T-helper 9 cell (primary cell): ENCODE measurements around the gene SMTN.

Source experiments
- DNase-seq: peaks from one replicate; pipeline ENCODE4 v3.0.0-alpha.2; 2020

SMTN gene

GRCh38 chr22:31133911-31134310 lies 52.8 kb downstream of the SMTN start:
- DNase-seq, result no peak

GRCh38 chr22:31134688-31135087 lies 53.6 kb downstream of the SMTN start:
- DNase-seq, result no peak

GRCh38 chr22:31135706-31136105 lies 54.6 kb downstream of the SMTN start:
- DNase-seq, result no peak

GRCh38 chr22:31136155-31136554 lies 55.0 kb downstream of the SMTN start:
- DNase-seq, result no peak

- DNase-seq, result no peak
Observed at GRCh38 chr22:31136711-31137110, 55.6 kb downstream of the SMTN start.

- no peak for DNase-seq
Observed at GRCh38 chr22:31137721-31138120, 56.6 kb downstream of the SMTN start.

- no peak for DNase-seq
Observed at GRCh38 chr22:31138126-31138525, 57.0 kb downstream of the SMTN start.

- DNase-seq, result no peak
Observed at GRCh38 chr22:31139066-31139465, 57.9 kb downstream of the SMTN start.

- DNase-seq, result no peak
Observed at GRCh38 chr22:31139866-31140716, 59.0 kb downstream of the SMTN start, which contains the start of gene PLA2G3. TSS of gene PLA2G3 (minus strand) at chr22:31140508. CDS start at chr22:31140354, 154 bp downstream.

GRCh38 chr22:31140746-31141145 lies 59.6 kb downstream of the SMTN start:
- no peak for DNase-seq

GRCh38 chr22:31141551-31141950 lies 60.4 kb downstream of the SMTN start:
- no peak for DNase-seq

GRCh38 chr22:31142285-31142684 lies 61.2 kb downstream of the SMTN start:
- no peak for DNase-seq

GRCh38 chr22:31143038-31143437 lies 61.9 kb downstream of the SMTN start:
- DNase-seq, result no peak

GRCh38 chr22:31143537-31143936 lies 62.4 kb downstream of the SMTN start:
- DNase-seq, result no peak

GRCh38 chr22:31144223-31144622 lies 63.1 kb downstream of the SMTN start:
- no peak for DNase-seq

- no peak for DNase-seq
Observed at GRCh38 chr22:31148488-31148887, 67.4 kb downstream of the SMTN start.

GRCh38 chr22:31148953-31149627 lies 68.0 kb downstream of the SMTN start:
- DNase-seq, result no peak

GRCh38 chr22:31150615-31151014 lies 69.5 kb downstream of the SMTN start:
- DNase-seq, result no peak

GRCh38 chr22:31151872-31152271 lies 70.8 kb downstream of the SMTN start:
- no peak for DNase-seq

- DNase-seq, result no peak
Observed at GRCh38 chr22:31153357-31153756, 72.2 kb downstream of the SMTN start.
